OCI-LY3 (cell line): Measurements from ENCODE around the gene RNF40.

Source experiments
- H2AFZ ChIP-seq: fragments of 200-600, 300-600 bp; shearing (Covaris generic); 2 replicates; pipeline ENCODE4 v1.6.0; 2014; ENCODE audit warnings: antibody characterized with exemption, low read depth, low read length
- H3K27ac ChIP-seq: fragments of 200-600, 300-600 bp; sonication (generic); 2 replicates; pipeline ENCODE4 v1.5.1; 2014; ENCODE audit warnings: mild to moderate bottlenecking, low read length, moderate library complexity, mixed read lengths
- H3K27me3 ChIP-seq: fragments of 200-600, 300-600 bp; sonication (generic); 2 replicates; pipeline ENCODE4 v1.6.1; 2014; ENCODE audit warnings: low read depth, low read length, mixed read lengths
- H3K36me3 ChIP-seq: fragments of 200-600, 300-600 bp; sonication (generic); replicated peaks from 2 replicates; pipeline ENCODE3; 2014; ENCODE audit warnings: low read depth, low read length, mixed read lengths
- H3K4me1 ChIP-seq: fragments of 300-600, 200-600 bp; sonication (generic); 2 replicates; pipeline ENCODE4 v1.6.1; 2014; ENCODE audit warnings: low read length, mixed read lengths
- H3K4me2 ChIP-seq: fragments of 200-600, 300-600 bp; sonication (generic); 2 replicates; pipeline ENCODE4 v1.6.1; 2014; ENCODE audit warnings: low read length, mixed read lengths
- H3K4me3 ChIP-seq: fragments of 300-600, 200-600 bp; sonication (generic); 2 replicates; pipeline ENCODE4 v1.5.1; 2014; ENCODE audit warnings: antibody characterized with exemption, mild to moderate bottlenecking, low read length, moderate library complexity
- H3K79me2 ChIP-seq: fragments of 300-600, 200-600 bp; shearing (Covaris generic); 2 replicates; pipeline ENCODE4 v1.6.1; 2014; ENCODE audit warnings: mild to moderate bottlenecking, low read length, mixed read lengths
- H3K9ac ChIP-seq: fragments of 300-600, 200-600 bp; shearing (Covaris generic); 2 replicates; pipeline ENCODE4 v1.6.0; 2014; ENCODE audit warnings: mild to moderate bottlenecking, low read length, moderate library complexity
- H3K9me3 ChIP-seq: fragments of 200-600, 300-600 bp; shearing (Covaris generic); 2 replicates; pipeline ENCODE4 v1.6.1; 2014; ENCODE audit warnings: low read length, mixed read lengths; ENCODE audit not compliant: insufficient read depth
- H4K20me1 ChIP-seq: fragments of 200-600, 300-600 bp; sonication (generic); 2 replicates; pipeline ENCODE4 v1.6.1; 2016; ENCODE audit warnings: low read length, mixed read lengths; ENCODE audit not compliant: insufficient read depth
- CTCF ChIP-seq: fragments of 200-600, 300-600 bp; sonication (generic); IDR thresholded peaks from 2 replicates; pipeline ENCODE4 v1.5.1; 2014; ENCODE audit warnings: antibody characterized with exemption, low read length, low read depth
- EZH2phosphoT487 ChIP-seq: fragments of 200-600 bp; shearing (Covaris generic); IDR thresholded peaks from 2 replicates; pipeline ENCODE4 v1.6.1; 2018; ENCODE audit warnings: antibody characterized with exemption, mixed run types, low read depth

Gene RNF40

GRCh38 chr16:30764816-30765465 lies 2.8 kb downstream of the RNF40 start:
- H3K36me3 ChIP-seq = peaks cover 63% of the 10 kb centered on the region
- H3K79me2 ChIP-seq = peaks cover 20% of the 10 kb centered on the region
- no peaks in the 10 kb centered on the region for H4K20me1 ChIP-seq
- no peaks in the 10 kb centered on the region for H3K27me3 ChIP-seq
- no peak overlapping the region for H3K9ac ChIP-seq
- TF ChIP-seq CTCF (no peak), EZH2phosphoT487 (no peak)
- no peaks in the 10 kb centered on the region for H3K9me3 ChIP-seq
- H3K4me2 ChIP-seq = no peak overlapping the region
- no peak overlapping the region for H3K4me3 ChIP-seq
- no peak overlapping the region for H3K27ac ChIP-seq
- H2AFZ ChIP-seq = no peak overlapping the region
- H3K4me1 ChIP-seq = peaks cover 17% of the 10 kb centered on the region

- H3K27me3 ChIP-seq = no peaks in the 10 kb centered on the region
- peaks cover 10% of the 10 kb centered on the region for H3K4me1 ChIP-seq
- no peaks in the 10 kb centered on the region for H4K20me1 ChIP-seq
- peaks cover 66% of the 10 kb centered on the region for H3K36me3 ChIP-seq
- H3K4me3 ChIP-seq = no peak overlapping the region
- no peaks in the 10 kb centered on the region for H3K9me3 ChIP-seq
- H3K4me2 ChIP-seq = no peak overlapping the region
- H3K27ac ChIP-seq = no peak overlapping the region
- peaks cover 20% of the 10 kb centered on the region for H3K79me2 ChIP-seq
- TF ChIP-seq CTCF (no peak), EZH2phosphoT487 (no peak)
- no peak overlapping the region for H3K9ac ChIP-seq
- no peak overlapping the region for H2AFZ ChIP-seq
These were observed 4.2 kb downstream of the RNF40 start for GRCh38 chr16:30766206-30766932.

GRCh38 chr16:30766933-30767284 lies 4.8 kb downstream of the RNF40 start:
- no peaks in the 10 kb centered on the region for H3K27me3 ChIP-seq

More at GRCh38 chr16:30766933-30767284, 4.8 kb downstream of the RNF40 start:
- H4K20me1 ChIP-seq = no peaks in the 10 kb centered on the region
- H3K36me3 ChIP-seq = peaks cover 70% of the 10 kb centered on the region
- H3K9me3 ChIP-seq = no peaks in the 10 kb centered on the region
- no peak overlapping the region for H3K4me3 ChIP-seq
- H3K9ac ChIP-seq = no peak overlapping the region
- peaks cover 10% of the 10 kb centered on the region for H3K4me1 ChIP-seq
- no peak for TF ChIP-seq EZH2phosphoT487
- TF ChIP-seq CTCF = no peak
- H3K79me2 ChIP-seq = peaks cover 20% of the 10 kb centered on the region
- H2AFZ ChIP-seq = no peak overlapping the region
- no peak overlapping the region for H3K4me2 ChIP-seq
- H3K27ac ChIP-seq = no peak overlapping the region
